HFFc6 (cell line): Measurements from ENCODE around the gene TXLNA. TPM values are rescaled to one million over a fixed set of nuclear protein-coding genes. Genes with fewer than 3 reads are reported as not detected.

Experiments used
- DNase-seq: peaks from one replicate; pipeline ENCODE4 v3.0.0-alpha.2; 2018
- H3K27ac Mint-ChIP-seq: 2 replicates; pipeline ENCODE4 v1.8.0; 2020; ENCODE audit warnings: mild to moderate bottlenecking, mixed read lengths
- H3K27me3 Mint-ChIP-seq: 2 replicates; pipeline ENCODE4 v1.8.0; 2021; ENCODE audit warnings: mild to moderate bottlenecking, moderate library complexity, mixed read lengths; ENCODE audit not compliant: insufficient read depth
- H3K36me3 Mint-ChIP-seq: 2 replicates; pipeline ENCODE4 v1.8.0; 2021; ENCODE audit warnings: low read depth, mixed read lengths
- H3K4me1 Mint-ChIP-seq: 2 replicates; pipeline ENCODE4 v1.8.0; 2020; ENCODE audit warnings: low read depth, mixed read lengths
- H3K4me3 Mint-ChIP-seq: 2 replicates; pipeline ENCODE4 v1.8.0; 2020; ENCODE audit warnings: mild to moderate bottlenecking, moderate library complexity, mixed read lengths
- H3K9me3 Mint-ChIP-seq: 2 replicates; pipeline ENCODE4 v1.8.0; 2020; ENCODE audit warnings: mild to moderate bottlenecking, mixed read lengths
- CTCF ChIP-seq: fragments of 200-600 bp; sonication (generic); IDR thresholded peaks from 2 replicates; pipeline ENCODE4 v1.5.0; 2021; ENCODE audit warnings: antibody characterized with exemption, mild to moderate bottlenecking
- total RNA-seq, 6 experiments: library from RNA; stranded (reverse); fragmentation: NEBNext Ultra II Directional; extraction: Animal tissue kit (Norgen Biotek cat#: 25700); gene quantifications; 2 replicates in 1 of 6; 3 replicates in 5 of 6; pipeline ENCODE4 v1.2.3, GENCODE V29; 2021

Gene TXLNA
- total RNA-seq, 6 experiments from 2014 or later = 89.4 to 95.2 (median 93.0) TPM

GRCh38 chr1:32170991-32171390 is 8.5 kb upstream of the TXLNA start:
- Mint-ChIP-seq H3K9me3 (no peaks in the 10 kb centered on the region), H3K4me1 (peaks cover 13% of the 10 kb centered on the region), H3K4me3 (no peak overlapping the region), H3K27ac (no peak overlapping the region), H3K27me3 (no peaks in the 10 kb centered on the region; the same call in none of the 2 replicates), H3K36me3 (peaks cover 39% of the 10 kb centered on the region)
- no peak for TF ChIP-seq CTCF
- DNase-seq = no peak

GRCh38 chr1:32172621-32173245 is 6.7 kb upstream of the TXLNA start:
- no peak overlapping the region for H3K4me3 Mint-ChIP-seq
- no peaks in the 10 kb centered on the region for H3K9me3 Mint-ChIP-seq
- no peak for DNase-seq
- H3K4me1 Mint-ChIP-seq = peaks cover 13% of the 10 kb centered on the region
- peaks cover 39% of the 10 kb centered on the region for H3K36me3 Mint-ChIP-seq
- no peak for TF ChIP-seq CTCF
- H3K27me3 Mint-ChIP-seq = no peaks in the 10 kb centered on the region; the same call in none of the 2 replicates
- no peak overlapping the region; the same call in 1 of the 2 replicates for H3K27ac Mint-ChIP-seq

GRCh38 chr1:32178380-32179192 is 889 bp upstream of the TXLNA start:
- Mint-ChIP-seq H3K4me3 (peak overlapping the region; percentile 97), H3K27ac (peak overlapping the region; percentile 95), H3K4me1 (peaks cover 34% of the 10 kb centered on the region), H3K9me3 (no peaks in the 10 kb centered on the region), H3K36me3 (peaks cover 31% of the 10 kb centered on the region), H3K27me3 (peaks cover 10% of the 10 kb centered on the region)
- TF ChIP-seq CTCF = no peak
- DNase-seq = no peak

GRCh38 chr1:32179193-32179442 is 357 bp upstream of the TXLNA start:
- peaks cover 33% of the 10 kb centered on the region for H3K36me3 Mint-ChIP-seq
- no peak for DNase-seq
- peaks cover 10% of the 10 kb centered on the region for H3K27me3 Mint-ChIP-seq
- peak overlapping the region; percentile 95 for H3K27ac Mint-ChIP-seq
- H3K4me3 Mint-ChIP-seq = peak overlapping the region; percentile 97
- peaks cover 38% of the 10 kb centered on the region for H3K4me1 Mint-ChIP-seq
- H3K9me3 Mint-ChIP-seq = no peaks in the 10 kb centered on the region
- TF ChIP-seq CTCF = no peak

GRCh38 chr1:32180186-32181060 is 948 bp downstream of the TXLNA start:
- Mint-ChIP-seq H3K9me3 (no peaks in the 10 kb centered on the region), H3K27ac (peak overlapping the region; percentile 95), H3K27me3 (peaks cover 10% of the 10 kb centered on the region), H3K36me3 (peaks cover 39% of the 10 kb centered on the region), H3K4me3 (peak overlapping the region; percentile 97), H3K4me1 (peaks cover 49% of the 10 kb centered on the region)
- DNase-seq = peak; percentile 47
- 0 out of 2 replicates have a peak, but pooled peaks have one; percentile 4 for TF ChIP-seq CTCF
